VCaP (cell line): Measurements from ENCODE around the gene SNRNP70.

Source experiments
- H3K27ac ChIP-seq: fragments of 450-650 bp; 2 replicates; pipeline ENCODE4 v1.5.1; 2017
- TF ChIP-seq, protein P1 (sequence below): fragments of 450-650 bp; conservative IDR thresholded peaks from 2 replicates; pipeline ENCODE4 v1.5.1; 2017; ENCODE audit warnings: mild to moderate bottlenecking, moderate library complexity

The SNRNP70 gene

DNA sequence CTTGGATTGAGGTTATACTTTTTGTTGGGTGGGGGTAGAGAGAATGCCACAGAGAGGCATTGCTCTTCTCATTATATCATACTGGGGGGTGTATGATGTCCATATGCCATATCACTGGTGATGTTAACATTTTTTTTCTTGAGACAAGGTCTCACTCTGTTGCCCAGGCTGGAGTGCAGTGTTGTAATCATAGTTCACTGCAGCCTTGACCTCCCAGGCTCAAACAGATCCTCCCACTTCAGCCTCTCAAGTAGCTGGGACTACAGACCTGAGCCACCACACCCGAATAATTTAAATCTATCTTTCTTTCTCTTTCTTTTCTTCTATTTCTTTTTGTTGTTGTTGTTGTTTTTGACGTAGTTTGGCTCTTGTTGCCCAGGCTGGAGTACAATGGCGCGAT is 4.9 kb upstream of the SNRNP70 start:
- TF ChIP-seq, protein P1, sequence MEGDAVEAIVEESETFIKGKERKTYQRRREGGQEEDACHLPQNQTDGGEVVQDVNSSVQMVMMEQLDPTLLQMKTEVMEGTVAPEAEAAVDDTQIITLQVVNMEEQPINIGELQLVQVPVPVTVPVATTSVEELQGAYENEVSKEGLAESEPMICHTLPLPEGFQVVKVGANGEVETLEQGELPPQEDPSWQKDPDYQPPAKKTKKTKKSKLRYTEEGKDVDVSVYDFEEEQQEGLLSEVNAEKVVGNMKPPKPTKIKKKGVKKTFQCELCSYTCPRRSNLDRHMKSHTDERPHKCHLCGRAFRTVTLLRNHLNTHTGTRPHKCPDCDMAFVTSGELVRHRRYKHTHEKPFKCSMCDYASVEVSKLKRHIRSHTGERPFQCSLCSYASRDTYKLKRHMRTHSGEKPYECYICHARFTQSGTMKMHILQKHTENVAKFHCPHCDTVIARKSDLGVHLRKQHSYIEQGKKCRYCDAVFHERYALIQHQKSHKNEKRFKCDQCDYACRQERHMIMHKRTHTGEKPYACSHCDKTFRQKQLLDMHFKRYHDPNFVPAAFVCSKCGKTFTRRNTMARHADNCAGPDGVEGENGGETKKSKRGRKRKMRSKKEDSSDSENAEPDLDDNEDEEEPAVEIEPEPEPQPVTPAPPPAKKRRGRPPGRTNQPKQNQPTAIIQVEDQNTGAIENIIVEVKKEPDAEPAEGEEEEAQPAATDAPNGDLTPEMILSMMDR = no peak
- H3K27ac ChIP-seq = no peak overlapping the region

DNA sequence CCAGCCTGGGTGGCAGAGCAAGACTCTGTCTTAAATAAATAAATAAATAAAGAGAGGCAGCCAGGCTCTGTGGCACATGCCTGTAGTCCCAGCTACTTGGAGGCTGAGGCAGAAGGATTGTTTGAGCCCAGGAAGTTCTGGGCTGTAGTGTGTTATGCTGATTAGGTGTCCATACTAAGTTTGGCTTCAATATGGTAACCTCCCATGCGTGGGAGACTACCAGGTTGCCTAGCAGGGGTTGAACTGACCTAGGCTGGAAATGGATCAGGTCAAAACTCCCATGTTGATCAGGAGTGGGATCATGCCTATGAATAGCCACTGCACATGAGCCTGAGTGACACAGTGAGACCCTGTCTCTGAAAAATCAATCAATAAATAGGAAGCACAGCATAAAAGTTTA is 4.0 kb upstream of the SNRNP70 start:
- TF ChIP-seq, protein P1 = no peak
- no peak overlapping the region for H3K27ac ChIP-seq

DNA sequence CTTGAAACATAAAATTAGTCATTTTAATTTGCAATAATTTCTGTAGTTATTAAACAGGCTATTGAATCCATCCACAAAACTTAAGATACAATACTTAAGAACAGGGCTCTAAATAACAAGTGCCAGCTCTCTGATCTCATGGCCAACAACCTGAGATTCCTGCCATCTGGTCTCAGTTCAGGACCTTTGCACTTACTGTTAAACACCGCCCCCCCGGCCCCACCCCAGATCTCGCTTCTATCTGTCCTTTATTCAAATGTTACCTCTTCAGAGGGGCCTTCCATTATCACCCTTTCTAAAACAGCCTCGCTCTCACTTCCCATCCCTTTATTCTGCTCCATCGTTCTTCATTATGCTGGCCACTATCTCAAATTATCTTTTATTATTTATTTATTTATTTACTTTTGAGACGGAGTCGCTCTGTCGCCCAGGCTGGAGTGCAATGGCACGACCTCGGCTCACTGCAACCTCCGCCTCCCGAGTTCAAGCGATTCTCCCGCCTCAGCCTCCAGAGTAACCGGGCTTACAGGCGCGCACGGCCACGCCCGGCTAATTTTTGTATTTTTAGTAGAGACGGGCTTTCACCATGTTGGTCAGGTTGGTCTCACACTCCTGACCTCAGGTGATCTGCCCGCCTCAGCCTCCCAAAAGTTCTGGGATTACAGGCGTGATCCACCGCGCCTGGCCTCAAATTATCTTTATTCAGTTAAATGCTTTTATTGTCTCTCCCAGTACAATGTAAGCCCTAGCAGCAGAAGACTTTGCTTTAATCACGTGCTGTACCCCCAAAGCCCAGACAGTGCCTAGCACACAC is 838 bp upstream of the SNRNP70 start:
- peak overlapping the region; percentile 94 for H3K27ac ChIP-seq
- TF ChIP-seq, protein P1 = no peak

DNA sequence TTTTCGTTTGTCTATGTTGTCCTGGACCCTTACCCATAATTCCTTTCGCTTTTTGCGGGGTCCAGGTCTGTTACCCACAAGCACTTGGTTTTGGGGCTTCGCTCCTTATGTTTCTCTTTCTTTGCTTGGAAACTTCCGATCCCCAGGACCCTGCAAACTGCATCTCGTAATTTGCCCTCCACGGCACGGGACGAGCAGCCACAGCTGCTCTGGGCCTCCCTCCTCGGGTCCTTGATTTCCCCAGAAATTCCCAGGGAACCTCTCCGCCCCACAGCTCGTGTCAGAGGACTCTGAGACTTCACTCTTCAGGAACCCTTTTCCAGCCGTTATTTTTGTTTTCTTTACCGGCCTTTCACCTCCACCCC is 599 bp downstream of the SNRNP70 start:
- TF ChIP-seq, protein P1 = no peak
- H3K27ac ChIP-seq = peak overlapping the region; percentile 94

DNA sequence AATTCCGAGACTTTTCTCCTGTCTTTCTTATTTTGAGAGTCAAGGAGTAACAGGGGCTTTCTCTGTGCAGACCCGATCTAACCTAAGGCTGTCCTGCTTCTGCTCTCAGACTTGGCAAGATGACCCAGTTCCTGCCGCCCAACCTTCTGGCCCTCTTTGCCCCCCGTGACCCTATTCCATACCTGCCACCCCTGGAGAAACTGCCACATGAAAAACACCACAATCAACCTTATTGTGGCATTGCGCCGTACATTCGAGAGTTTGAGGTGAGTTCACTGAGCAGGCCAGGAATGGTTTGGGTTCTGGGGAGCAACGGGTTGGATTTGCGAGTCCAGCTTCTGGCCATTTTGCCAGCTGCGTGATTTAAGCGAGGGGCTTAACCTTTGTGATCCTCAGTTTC is 1.0 kb downstream of the SNRNP70 start:
- peak overlapping the region; percentile 94 for H3K27ac ChIP-seq
- TF ChIP-seq, protein P1 = no peak

DNA sequence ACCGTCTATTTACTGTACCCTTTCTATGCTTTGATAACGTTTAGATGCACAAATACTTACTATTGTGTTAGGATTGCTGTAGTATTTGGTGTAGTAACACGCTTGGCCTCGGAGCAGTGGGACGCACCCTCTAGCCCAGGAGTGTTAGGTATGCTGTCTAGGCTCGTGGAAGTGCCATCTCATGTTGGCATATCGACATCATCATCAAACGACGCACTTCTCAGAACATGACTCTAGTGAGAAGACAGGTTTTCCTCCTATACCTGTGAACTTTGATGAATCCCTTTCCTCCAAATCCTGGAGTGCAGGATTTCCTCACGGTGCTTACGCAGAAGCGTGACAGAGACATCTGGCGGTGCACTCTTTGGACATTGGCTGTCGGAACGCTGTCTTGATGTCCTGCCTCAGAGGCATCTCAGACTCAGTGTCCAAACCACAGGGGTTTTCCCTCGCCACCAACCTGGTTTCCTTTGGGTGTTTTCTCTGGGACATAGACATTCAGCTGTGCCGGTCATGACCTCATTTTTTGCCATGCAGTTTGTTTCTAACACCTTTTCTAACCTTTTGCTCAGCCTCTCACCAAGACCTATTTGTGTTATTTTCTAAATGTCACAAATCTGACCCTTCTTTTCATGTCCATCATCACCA is 6.3 kb downstream of the SNRNP70 start:
- TF ChIP-seq, protein P1 = no peak

DNA sequence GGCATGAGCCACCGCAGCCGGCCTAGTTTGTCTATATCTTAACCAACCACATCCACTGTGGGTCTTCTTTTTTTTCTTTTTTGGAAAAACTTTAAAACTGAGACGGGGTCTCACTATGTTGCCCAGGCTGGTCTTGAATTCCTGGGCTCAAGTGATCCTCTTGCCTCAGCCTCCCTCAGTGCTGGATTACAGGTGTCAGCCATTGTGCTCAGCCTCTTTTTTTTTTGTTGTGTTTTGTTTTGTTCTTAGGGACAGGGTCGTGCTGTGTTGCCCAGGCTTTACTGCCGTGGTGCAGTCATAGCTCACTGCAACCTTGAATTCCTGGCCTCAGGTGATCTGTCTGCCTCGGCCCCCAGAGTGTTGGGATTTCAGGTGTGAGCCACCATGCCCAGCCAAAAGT is 7.4 kb downstream of the SNRNP70 start:
- TF ChIP-seq, protein P1 = no peak
- H3K27ac ChIP-seq = no peak overlapping the region

More for the DNA sequence above, 6.3 kb downstream of the SNRNP70 start:
- H3K27ac ChIP-seq = no peak overlapping the region
